HT1080 (cell line): ENCODE data around the gene LRRC18. TPM values are rescaled to one million over a fixed set of nuclear protein-coding genes. Genes with fewer than 3 reads are reported as not detected.

Experiments
- DNase-seq: peaks from one replicate; pipeline ENCODE4 v3.0.0-alpha.2; 2015; ENCODE audit warnings: low read depth
- polyA plus RNA-seq, 2 experiments: library from polyadenylated mRNA; depleted of rRNA; stranded (reverse); fragments of >200 nt; gene quantifications; 2 replicates each; pipeline ENCODE4 v1.2.3, GENCODE V29; 2015
- total RNA-seq: library from RNA; depleted of rRNA; stranded (reverse); fragments of >200 nt; shearing (Covaris generic); gene quantifications from 2 replicates; pipeline ENCODE4 v1.2.3, GENCODE V29; 2014; rRNA removed

LRRC18 gene
- total RNA-seq: 0.59 and 0.70 TPM in 2 replicates
- not detected in 2 replicates for polyA plus RNA-seq (2015; cell fraction: cytosol; rRNA removed)
- polyA plus RNA-seq (2015; cell fraction: nucleus; rRNA removed): not detected in 2 replicates

GRCh38 chr10:48939790-48940325, at the start of gene LRRC18:
Gene LRRC18 (minus strand): TSS chr10:48939840. CDS start chr10:48914155, 25,685 bp downstream.
- DNase-seq: no peak

GRCh38 chr10:48985621-48986158, 46.0 kb upstream of the LRRC18 start:
- no peak for DNase-seq

- DNase-seq: no peak
Measured at GRCh38 chr10:48983648-48984351, 44.2 kb upstream of the LRRC18 start.

- peak; percentile 16 for DNase-seq
Measured at GRCh38 chr10:48982584-48982983, 42.9 kb upstream of the LRRC18 start.

- DNase-seq: peak; percentile 31
Measured at GRCh38 chr10:48981310-48981907, 41.8 kb upstream of the LRRC18 start.

- DNase-seq: no peak
Measured at GRCh38 chr10:48978318-48978717, 38.7 kb upstream of the LRRC18 start.

- peak; percentile 13 for DNase-seq
Measured at GRCh38 chr10:48976196-48976595, 36.6 kb upstream of the LRRC18 start.

GRCh38 chr10:48974510-48975156, 35.0 kb upstream of the LRRC18 start:
- DNase-seq: no peak

GRCh38 chr10:48973065-48973464, 33.4 kb upstream of the LRRC18 start:
- DNase-seq: peak; percentile 29

- no peak for DNase-seq
Measured at GRCh38 chr10:48970654-48971053, 31.0 kb upstream of the LRRC18 start.

GRCh38 chr10:48970046-48970445, 30.4 kb upstream of the LRRC18 start:
- no peak for DNase-seq

- no peak for DNase-seq
Measured at GRCh38 chr10:48968036-48968435, 28.4 kb upstream of the LRRC18 start.

GRCh38 chr10:48965460-48965859, 25.8 kb upstream of the LRRC18 start:
- no peak for DNase-seq

- DNase-seq: no peak
Measured at GRCh38 chr10:48964038-48964437, 24.4 kb upstream of the LRRC18 start.

- no peak for DNase-seq
Measured at GRCh38 chr10:48958598-48959190, 19.1 kb upstream of the LRRC18 start.

GRCh38 chr10:48957361-48958151, 17.9 kb upstream of the LRRC18 start:
- DNase-seq: no peak

GRCh38 chr10:48951707-48952106, 12.1 kb upstream of the LRRC18 start:
- DNase-seq: no peak

- no peak for DNase-seq
Measured at GRCh38 chr10:48948470-48949037, 8.9 kb upstream of the LRRC18 start.

GRCh38 chr10:48947690-48948469, 8.2 kb upstream of the LRRC18 start:
- DNase-seq: no peak
